Lung (tissue), 12 donors: ENCODE results near the gene NEIL1. TPM values are rescaled to one million over a fixed set of nuclear protein-coding genes. Genes with fewer than 3 reads are reported as not detected.

ENCODE experiments used
- ATAC-seq: fragments of 200-7000 bp; cut with Tn5 transposase; one replicate; pipeline ENCODE4 v1.9.1; 2020; ENCODE audit warnings: moderate number of reproducible peaks; ENCODE audit not compliant: insufficient read depth, low FRiP score
- DNase-seq, 3 donors: peaks; one replicate each; pipeline ENCODE4 v3.0.0-alpha.2; 2013 to 2017
- H3K27ac ChIP-seq, 2 donors: one replicate each; pipeline ENCODE4 v1.5.1; 2013; ENCODE audit warnings: mild to moderate bottlenecking in 2 of 2, moderate library complexity in 2 of 2, control low read depth in 1 of 2, inconsistent platforms in 1 of 2, low read depth in 1 of 2, low read length in 1 of 2
- H3K27me3 ChIP-seq, 3 donors: one replicate each; pipeline ENCODE4 v1.5.1; 2013; ENCODE audit warnings: low read length in 2 of 3; ENCODE audit not compliant: control insufficient read depth in 3 of 3, insufficient read depth in 3 of 3
- H3K36me3 ChIP-seq, 4 donors: one replicate each; pipeline ENCODE4 v1.5.1; 2013; ENCODE audit warnings: low read length in 4 of 4, mild to moderate bottlenecking in 1 of 4, moderate library complexity in 1 of 4; ENCODE audit not compliant: control insufficient read depth in 4 of 4, insufficient read depth in 4 of 4
- H3K4me1 ChIP-seq, 5 donors: one replicate each; pipeline ENCODE4 v1.5.1; 2013; ENCODE audit warnings: low read length in 5 of 5, mild to moderate bottlenecking in 2 of 5, moderate library complexity in 1 of 5; ENCODE audit not compliant: control insufficient read depth in 5 of 5, insufficient read depth in 5 of 5
- H3K4me3 ChIP-seq: one replicate; pipeline ENCODE4 v1.5.1; 2013; ENCODE audit warnings: mild to moderate bottlenecking, control low read depth, moderate library complexity
- H3K9ac ChIP-seq, 2 donors: one replicate each; pipeline ENCODE4 v1.5.1; 2013; ENCODE audit warnings: low read length in 2 of 2, control low read depth in 1 of 2; ENCODE audit not compliant: insufficient read depth in 1 of 2
- H3K9me3 ChIP-seq, 4 donors: one replicate each; pipeline ENCODE4 v1.5.1; 2013; ENCODE audit warnings: low read length in 3 of 4, mild to moderate bottlenecking in 1 of 4, moderate library complexity in 1 of 4; ENCODE audit not compliant: control insufficient read depth in 4 of 4, insufficient read depth in 3 of 4
- WGBS, 2 donors: extraction: QIAGEN DNeasy Blood & Tissue Kit; methylation state at CpG; one replicate each; pipeline ENCODE4 v1.1.7; 2013; 5-methylcytosine and 5-hydroxymethylcytosine counted together
- polyA plus RNA-seq, 2 donors: library from polyadenylated mRNA; stranded (reverse); fragments of 200-250 nt; gene quantifications; one replicate each; pipeline ENCODE4 v1.2.1, GENCODE V29; 2013
- total RNA-seq, 2 donors: library from RNA; depleted of rRNA in 1 of 2; stranded (reverse); fragments of >200 nt in 1 of 2; gene quantifications; one replicate each; pipeline ENCODE4 v1.2.1, GENCODE V29; 2014 to 2021
- TF ChIP-seq, protein P1 (sequence below): IDR thresholded peaks from 2 replicates; pipeline ENCODE4 v1.5.1; 2012; ENCODE audit warnings: mild to moderate bottlenecking; ENCODE audit errors: control extremely low read depth, extremely low read depth
- donor health status: control.
- donor health status: control.
- donor health status: Bipolar disorder and iron deficiency.
- donor health status: healthy.
- donor health status: DM: yes; HTN: yes; CAD: no.

Gene NEIL1
- total and polyA plus RNA-seq, 4 donors, result 13.8 to 46.8 (median 36.4) TPM

DNA sequence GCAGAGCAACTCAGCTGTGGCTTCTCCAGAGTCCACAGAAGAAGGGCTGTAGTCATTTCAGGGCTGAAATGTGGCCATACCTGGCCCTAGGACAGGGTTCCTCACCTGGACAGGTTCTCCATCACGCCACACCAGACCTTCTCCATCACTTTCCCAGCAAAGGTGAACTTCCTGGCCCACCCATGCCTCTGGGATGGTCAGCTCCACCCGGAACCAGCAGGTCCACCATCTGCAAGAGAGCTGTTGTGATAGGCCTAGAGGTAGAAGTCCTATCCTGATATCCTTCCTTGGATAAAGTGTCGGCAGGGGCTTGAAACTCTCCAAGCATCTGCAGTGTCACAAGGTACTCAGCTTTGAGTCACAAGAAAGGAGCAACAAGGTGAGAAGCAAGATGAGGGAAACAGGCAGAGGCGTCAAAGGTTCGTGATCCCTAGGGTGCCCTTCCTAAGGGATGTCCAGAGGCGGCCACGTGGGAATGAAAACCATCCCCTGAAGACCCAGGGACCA, 20.6 kb downstream of the NEIL1 start:
- Histone ChIP-seq H3K4me1 (peaks cover 5 to 16% (median 7%) of the 10 kb centered on the region in 5 donors), H3K4me3 (peak overlapping the region; percentile 85), H3K27me3 (no peaks in the 10 kb centered on the region), H3K36me3 (peaks cover 11 to 38% (median 21%) of the 10 kb centered on the region in 4 donors), H3K9ac (no peak overlapping the region), H3K9me3 (no peaks in the 10 kb centered on the region), H3K27ac (peak overlapping the region in 1 of 2 donors; percentile 98)
- DNase-seq (no peak), ATAC-seq (no peak)
- TF ChIP-seq, protein P1, sequence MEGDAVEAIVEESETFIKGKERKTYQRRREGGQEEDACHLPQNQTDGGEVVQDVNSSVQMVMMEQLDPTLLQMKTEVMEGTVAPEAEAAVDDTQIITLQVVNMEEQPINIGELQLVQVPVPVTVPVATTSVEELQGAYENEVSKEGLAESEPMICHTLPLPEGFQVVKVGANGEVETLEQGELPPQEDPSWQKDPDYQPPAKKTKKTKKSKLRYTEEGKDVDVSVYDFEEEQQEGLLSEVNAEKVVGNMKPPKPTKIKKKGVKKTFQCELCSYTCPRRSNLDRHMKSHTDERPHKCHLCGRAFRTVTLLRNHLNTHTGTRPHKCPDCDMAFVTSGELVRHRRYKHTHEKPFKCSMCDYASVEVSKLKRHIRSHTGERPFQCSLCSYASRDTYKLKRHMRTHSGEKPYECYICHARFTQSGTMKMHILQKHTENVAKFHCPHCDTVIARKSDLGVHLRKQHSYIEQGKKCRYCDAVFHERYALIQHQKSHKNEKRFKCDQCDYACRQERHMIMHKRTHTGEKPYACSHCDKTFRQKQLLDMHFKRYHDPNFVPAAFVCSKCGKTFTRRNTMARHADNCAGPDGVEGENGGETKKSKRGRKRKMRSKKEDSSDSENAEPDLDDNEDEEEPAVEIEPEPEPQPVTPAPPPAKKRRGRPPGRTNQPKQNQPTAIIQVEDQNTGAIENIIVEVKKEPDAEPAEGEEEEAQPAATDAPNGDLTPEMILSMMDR, result no peak
- WGBS, 2 donors, result 44 to 46% methylated on average over 7 of the region's 7 CpGs

DNA sequence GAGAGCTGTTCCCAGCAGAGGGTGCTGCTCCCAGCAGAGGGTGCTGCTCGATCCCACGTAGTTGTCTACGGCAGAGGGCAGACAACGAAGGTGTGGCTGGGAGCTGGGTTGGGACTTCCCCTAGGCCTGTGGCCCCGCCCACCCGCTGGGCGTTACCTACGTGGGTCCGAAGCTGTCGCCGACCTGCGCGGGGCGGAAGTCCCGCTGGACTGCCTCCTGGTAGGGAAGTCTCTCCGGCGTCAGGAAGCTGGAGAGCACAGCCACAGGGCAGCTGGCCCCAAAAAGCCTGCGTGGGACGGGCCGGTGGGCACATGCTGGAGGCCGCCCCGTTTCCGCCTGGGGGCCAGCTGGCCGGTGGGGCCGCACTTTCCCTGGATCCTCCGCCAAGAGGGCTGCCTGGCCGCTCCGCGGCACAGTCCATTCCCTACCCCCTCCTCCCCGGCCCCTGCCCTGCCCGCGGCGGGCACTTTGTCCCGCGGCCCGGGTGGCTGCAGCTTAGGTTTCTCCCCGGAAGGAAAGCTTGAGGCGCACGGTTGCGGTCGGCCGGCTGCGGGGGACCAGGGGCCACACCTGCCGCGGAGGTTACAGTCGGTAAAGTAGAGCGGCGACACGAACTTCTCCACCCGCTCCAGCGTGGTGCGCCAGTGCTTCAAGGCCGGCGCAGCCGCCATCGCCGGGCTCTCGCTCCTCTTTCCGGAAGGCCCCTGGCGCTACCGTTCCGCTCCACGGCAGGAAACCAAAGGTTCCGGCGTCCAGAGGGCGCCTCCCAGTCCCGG, 21.3 kb downstream of the NEIL1 start, which contains the start of gene MAN2C1:
Gene MAN2C1 (minus strand): TSS at position 695 of the 776 bp plus-strand sequence. CDS start 24 bp downstream, at position 671.
- peak; percentile 94 to 96 (median 94) for DNase-seq
- H3K27me3 ChIP-seq, result no peaks in the 10 kb centered on the region
- no peaks in the 10 kb centered on the region for H3K9me3 ChIP-seq
- ATAC-seq, result peak; percentile 95
- peak within 1 kb of the TSS; percentile 97 to 98 for H3K27ac ChIP-seq
- H3K9ac ChIP-seq, result peak within 1 kb of the TSS; percentile 53 to 84
- H3K36me3 ChIP-seq, result peaks cover 15 to 35% (median 23%) of the 10 kb centered on the region in 4 donors
- WGBS, 2 donors, result 1% methylated on average over 66 to 67 of the region's 67 CpGs
- TF ChIP-seq, protein P1, result peak; percentile 59
- peaks cover 5 to 16% (median 7%) of the 10 kb centered on the region in 5 donors for H3K4me1 ChIP-seq
- H3K4me3 ChIP-seq, result peak within 1 kb of the TSS; percentile 85

DNA sequence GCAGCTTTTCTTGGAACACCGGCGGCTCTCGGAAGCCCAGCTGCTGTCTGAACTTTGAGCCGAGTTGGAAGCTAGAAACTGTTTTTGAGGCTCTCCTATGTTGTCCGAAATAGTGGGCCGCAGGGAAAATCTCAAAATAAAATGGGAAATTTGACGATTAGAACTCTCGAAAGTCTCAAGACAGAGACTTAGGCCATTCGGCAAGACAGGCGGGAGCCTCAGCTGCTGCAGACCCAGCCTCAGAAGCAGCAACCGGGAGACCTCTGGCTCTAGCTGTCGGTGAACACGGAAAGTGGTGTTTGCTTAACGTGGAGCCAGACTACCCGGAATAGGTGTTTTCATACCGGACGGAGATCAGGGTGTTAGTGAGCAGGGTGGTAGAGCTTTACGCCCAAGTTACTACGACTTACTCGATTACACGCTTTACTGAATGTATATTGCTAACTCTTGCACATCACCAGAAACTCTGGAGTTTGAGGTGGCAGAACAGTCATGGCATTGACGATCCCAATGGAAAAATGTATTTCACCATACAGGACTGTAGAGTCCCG, 21.9 kb downstream of the NEIL1 start:
- 6% methylated on average over 23 of the region's 23 CpGs for WGBS, 2 donors
- Histone ChIP-seq H3K36me3 (peaks cover 15 to 33% (median 24%) of the 10 kb centered on the region in 4 donors), H3K9ac (peak overlapping the region; percentile 50 to 84), H3K4me3 (peak overlapping the region; percentile 85), H3K27ac (peak overlapping the region; percentile 97 to 98), H3K9me3 (no peaks in the 10 kb centered on the region), H3K4me1 (peaks cover 5 to 16% (median 7%) of the 10 kb centered on the region in 5 donors), H3K27me3 (no peaks in the 10 kb centered on the region)
- ATAC-seq (no peak), DNase-seq (no peak)
- TF ChIP-seq, protein P1, result no peak
